Putamen (tissue), 1 donor: ENCODE results near the gene BABAM2.

ENCODE experiments used
- DNase-seq: peaks from one replicate; pipeline ENCODE4 v3.0.0-alpha.2; 2016; ENCODE audit warnings: low spot score

The BABAM2 gene

DNA sequence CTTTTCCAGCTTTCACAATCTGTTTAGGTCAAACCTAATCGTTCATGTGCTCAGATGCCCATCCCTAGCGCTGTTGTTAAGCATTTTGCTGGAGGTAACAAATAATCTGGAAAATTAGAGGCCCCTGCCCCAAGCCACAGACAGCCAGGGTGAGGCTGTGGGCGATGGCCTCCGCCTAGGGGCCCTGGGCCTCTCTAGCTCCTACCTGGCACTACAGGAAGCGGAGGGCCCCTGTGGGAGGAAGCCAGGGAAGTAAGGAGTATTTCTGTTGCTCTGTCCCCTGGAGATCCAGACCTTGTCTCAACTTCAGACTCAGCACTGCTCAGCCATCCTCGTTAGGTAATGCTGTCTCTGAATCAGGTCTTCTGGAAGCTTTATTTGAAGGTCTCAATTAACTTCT, 489.7 kb downstream of the BABAM2 start:
- DNase-seq, result no peak

DNA sequence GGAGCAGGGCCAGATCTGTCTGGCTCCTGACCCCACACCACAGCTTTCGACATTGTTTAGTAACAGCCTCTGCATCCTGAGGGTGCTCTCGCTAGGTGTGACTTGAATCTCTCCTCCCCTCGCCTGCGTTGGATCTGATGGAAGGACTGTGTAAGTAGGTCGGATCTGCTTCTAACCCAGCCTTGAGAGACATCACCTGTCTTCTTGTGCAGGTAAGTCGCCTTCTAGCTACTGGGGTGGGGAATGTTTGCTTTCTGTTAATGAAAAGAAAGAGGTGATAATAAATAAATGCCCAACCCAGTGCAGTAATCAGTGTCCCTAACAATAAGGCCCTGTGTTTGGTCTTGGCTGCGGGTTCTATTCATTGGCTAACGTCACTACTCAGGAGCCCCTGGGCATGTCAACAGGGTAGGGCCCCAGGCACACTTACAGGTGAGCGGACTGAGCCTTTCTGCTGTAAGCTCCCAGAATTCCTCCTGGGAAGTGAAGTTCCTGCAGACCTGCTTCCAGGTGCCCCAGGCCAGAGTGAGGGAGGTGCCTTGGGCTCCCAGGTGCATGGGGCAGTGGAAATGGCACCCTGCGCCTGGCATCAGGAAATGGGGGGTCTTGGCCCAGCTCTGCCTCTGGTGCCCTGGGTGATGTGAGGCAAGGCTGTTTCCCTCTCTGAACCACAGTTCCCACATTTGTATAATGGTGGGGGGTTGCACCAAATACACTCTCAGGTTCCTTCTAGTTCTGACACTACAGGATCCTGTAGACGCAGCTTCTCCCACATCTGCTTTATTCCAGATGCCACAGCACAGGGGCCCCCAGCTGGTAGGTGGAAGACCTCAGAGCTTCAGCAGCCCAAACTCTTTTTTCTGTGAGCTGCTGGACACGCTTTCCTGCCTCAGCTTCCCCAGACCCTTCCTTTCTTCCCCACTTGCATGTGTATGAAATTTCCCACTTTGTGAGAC, 491.0 kb downstream of the BABAM2 start:
- no peak for DNase-seq

DNA sequence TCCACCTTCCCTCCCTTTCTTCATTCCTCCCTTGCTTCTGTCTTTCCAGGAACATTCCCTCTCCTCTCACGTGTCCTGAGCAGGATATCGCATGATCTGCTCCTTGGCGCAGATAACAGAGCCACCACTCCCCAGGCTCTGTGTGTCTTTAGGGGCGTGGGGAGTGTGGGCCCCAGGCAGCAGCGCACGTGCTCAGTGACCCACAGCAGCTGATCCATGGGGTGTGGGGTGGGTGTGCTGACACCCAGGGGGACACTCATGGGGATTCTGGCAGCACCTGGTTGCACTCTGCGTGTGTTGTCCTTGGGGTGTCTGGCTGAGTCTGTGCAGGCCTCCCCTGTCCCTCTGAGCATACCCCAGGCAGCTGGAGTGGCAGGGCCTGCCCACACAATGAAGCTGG, 492.2 kb downstream of the BABAM2 start:
- no peak for DNase-seq

DNA sequence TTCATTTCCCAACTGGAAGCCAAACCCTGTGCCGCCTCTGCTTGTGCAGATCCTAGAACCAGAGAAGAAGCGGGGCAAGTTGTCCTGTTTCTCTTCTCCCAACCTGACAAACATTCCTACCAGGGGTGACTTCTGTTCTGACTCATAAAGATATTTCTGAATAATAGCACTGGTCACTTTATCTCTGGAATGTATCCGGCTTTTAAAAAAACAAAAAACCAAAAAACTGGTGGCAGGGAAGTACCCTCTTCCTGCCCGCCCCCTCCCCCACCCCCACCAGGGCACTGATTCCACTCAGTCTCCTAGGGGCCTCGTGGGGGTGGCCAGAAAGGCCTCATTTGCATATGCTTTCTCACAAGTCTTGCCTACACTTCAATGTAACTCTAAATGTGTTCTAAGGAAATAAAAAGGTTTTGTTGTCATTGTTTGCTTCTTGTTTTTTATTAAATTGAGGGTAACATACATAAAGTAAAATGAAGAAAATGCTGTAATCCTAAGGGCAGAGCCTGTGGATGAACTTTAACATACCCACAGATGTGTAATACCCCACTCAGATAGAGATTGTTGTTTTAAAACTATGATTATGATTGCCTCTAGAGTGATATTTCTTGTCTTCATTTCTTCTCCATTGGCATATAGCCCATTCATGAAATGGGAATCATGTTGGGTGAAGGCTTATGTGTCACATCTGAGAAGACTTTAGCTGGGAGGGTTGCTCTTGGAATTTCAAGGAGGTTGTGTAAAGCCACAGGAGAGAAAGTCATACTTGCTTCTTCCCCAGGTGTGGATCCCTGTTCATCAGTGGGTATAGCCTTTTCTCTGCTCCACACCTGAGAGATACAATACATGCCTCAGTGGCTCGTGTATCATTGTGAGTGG, 496.8 kb downstream of the BABAM2 start:
- DNase-seq, result no peak
